Kidney (tissue), 14 donors: ENCODE data around the gene GALK2. TPM values are rescaled to one million over a fixed set of nuclear protein-coding genes. Genes with fewer than 3 reads are reported as not detected.

Experiments used
- DNase-seq, 5 donors: peaks; one replicate each; pipeline ENCODE4 v3.0.0-alpha.2; 2013 to 2020
- FAIRE-seq: peaks from 2 replicates; lab custom pipeline; 2012; peaks lifted over from hg19 to GRCh38; lab: Jason Lieb, UNC
- H3K27ac ChIP-seq, 2 donors: one replicate each; pipeline ENCODE4 v1.7.0; 2013; ENCODE audit warnings: low read depth in 2 of 2, low read length in 2 of 2, inconsistent platforms in 1 of 2
- H3K27me3 ChIP-seq: one replicate; pipeline ENCODE4 v1.7.1; 2013; ENCODE audit warnings: low read length, inconsistent platforms; ENCODE audit not compliant: control insufficient read depth, insufficient read depth
- H3K36me3 ChIP-seq, 3 donors: one replicate each; pipeline versions ENCODE4 v1.7.0 to v1.7.1; 2013; ENCODE audit warnings: low read length in 3 of 3, control low read depth in 1 of 3, inconsistent platforms in 1 of 3; ENCODE audit not compliant: insufficient read depth in 3 of 3, control insufficient read depth in 2 of 3
- H3K4me1 ChIP-seq, 3 donors: one replicate each; pipeline versions ENCODE4 v1.7.0 to v1.7.1; 2013; ENCODE audit warnings: low read length in 3 of 3, inconsistent platforms in 1 of 3, low read depth in 1 of 3; ENCODE audit not compliant: control insufficient read depth in 2 of 3, insufficient read depth in 2 of 3
- H3K4me3 ChIP-seq, 3 donors: one replicate each; pipeline versions ENCODE4 v1.7.0 to v1.8.1; 2013; ENCODE audit warnings: low read length in 3 of 3, control low read depth in 1 of 3, inconsistent platforms in 1 of 3
- H3K9ac ChIP-seq, 3 donors: one replicate each; pipeline versions ENCODE4 v1.7.0 to v1.7.1; 2013; ENCODE audit warnings: low read length in 3 of 3, control low read depth in 1 of 3, inconsistent platforms in 1 of 3
- H3K9me3 ChIP-seq, 3 donors: one replicate each; pipeline versions ENCODE4 v1.7.0 to v1.7.1; 2013; ENCODE audit warnings: low read length in 3 of 3, control low read depth in 1 of 3, inconsistent platforms in 1 of 3; ENCODE audit not compliant: control insufficient read depth in 2 of 3, insufficient read depth in 1 of 3
- intact Hi-C: fragments of 100-400 bp; cut with DNase I; formaldehyde crosslinking; loops from one replicate; pipeline ENCODE4 v1.11.1; 2022
- polyA plus RNA-seq: library from polyadenylated mRNA; stranded (reverse); fragments of 350-450 nt; fragmentation: Illumina TruSeq; extraction: RNeasy Lipid Tissue Mini Kit (QIAGEN cat#74804); gene quantifications from one replicate; pipeline ENCODE4 v1.2.3, GENCODE V29; 2014; ENCODE audit warnings: low read depth, low replicate concordance; ENCODE audit not compliant: insufficient read depth
- total RNA-seq: library from RNA; stranded (reverse); fragmentation: NEBNext Ultra II Directional; extraction: Animal tissue kit (Norgen Biotek cat#: 25700); gene quantifications from one replicate; pipeline ENCODE4 v1.2.1, GENCODE V29; 2021
- TF ChIP-seq, protein P1 (sequence below): IDR thresholded peaks from 3 replicates; pipeline ENCODE4 v1.5.1; 2012; ENCODE audit warnings: mild to moderate bottlenecking, moderate library complexity, borderline replicate concordance; ENCODE audit not compliant: insufficient read depth; ENCODE audit errors: extremely low read depth
- donor health status: control.
- donor health status: control.
- donor health status: control.
- donor health status: control.
- donor health status: control.
- donor health status: DM: yes; HTN: yes; CAD: no.
- donor health status: Normal renal cell carcinoma (clear cell type).

Gene GALK2
- total and polyA plus RNA-seq, 2 donors from 2014 or later: 36.4 to 40.6 TPM

DNA sequence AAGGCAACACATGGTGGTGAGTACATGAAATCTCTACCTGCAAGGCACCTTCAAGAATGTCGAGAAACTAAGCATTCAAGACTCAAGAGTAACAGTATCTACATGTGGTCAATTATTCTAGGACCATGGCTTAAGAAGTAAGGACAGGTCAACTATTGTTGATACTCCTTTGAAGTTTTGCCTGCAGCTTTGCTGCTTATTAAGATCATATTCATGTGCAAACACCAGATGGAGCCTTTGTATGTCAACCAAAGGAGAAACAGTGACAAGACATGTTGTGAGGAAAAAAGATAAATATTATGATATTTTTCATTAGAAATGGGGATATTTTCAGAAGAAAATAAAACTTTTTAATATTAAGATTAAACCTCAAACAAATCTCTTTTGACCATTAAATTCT lies 200.7 kb downstream of the GALK2 start:
- FAIRE-seq: no peak

DNA sequence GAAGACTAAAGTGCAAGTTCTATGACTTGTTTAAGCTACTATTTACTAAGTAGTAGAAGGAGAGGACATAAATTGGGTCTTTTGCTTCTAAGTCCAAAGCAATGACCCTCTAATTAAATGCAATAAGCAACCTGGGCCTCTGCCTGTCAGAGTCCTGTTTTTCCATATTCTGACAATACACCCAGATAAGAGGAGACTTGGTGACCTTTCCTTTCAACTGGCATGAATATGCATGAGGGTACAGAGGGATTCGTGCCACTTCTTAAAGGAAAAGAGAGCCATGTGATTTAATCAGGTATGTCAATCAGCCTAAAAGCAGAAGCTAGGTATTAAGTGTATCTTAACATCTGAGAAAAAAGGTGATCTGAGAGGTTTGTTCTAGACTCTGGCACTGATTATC lies 202.3 kb downstream of the GALK2 start:
- DNase-seq: no peak
- no peak overlapping the region for H3K9ac ChIP-seq
- H3K9me3 ChIP-seq: no peaks in the 10 kb centered on the region
- intact Hi-C loops: no loop called here
- H3K4me3 ChIP-seq: no peak overlapping the region
- TF ChIP-seq, protein P1, sequence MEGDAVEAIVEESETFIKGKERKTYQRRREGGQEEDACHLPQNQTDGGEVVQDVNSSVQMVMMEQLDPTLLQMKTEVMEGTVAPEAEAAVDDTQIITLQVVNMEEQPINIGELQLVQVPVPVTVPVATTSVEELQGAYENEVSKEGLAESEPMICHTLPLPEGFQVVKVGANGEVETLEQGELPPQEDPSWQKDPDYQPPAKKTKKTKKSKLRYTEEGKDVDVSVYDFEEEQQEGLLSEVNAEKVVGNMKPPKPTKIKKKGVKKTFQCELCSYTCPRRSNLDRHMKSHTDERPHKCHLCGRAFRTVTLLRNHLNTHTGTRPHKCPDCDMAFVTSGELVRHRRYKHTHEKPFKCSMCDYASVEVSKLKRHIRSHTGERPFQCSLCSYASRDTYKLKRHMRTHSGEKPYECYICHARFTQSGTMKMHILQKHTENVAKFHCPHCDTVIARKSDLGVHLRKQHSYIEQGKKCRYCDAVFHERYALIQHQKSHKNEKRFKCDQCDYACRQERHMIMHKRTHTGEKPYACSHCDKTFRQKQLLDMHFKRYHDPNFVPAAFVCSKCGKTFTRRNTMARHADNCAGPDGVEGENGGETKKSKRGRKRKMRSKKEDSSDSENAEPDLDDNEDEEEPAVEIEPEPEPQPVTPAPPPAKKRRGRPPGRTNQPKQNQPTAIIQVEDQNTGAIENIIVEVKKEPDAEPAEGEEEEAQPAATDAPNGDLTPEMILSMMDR: no peak
- H3K36me3 ChIP-seq: no peaks in the 10 kb centered on the region
- H3K4me1 ChIP-seq: no peaks in the 10 kb centered on the region
- H3K27ac ChIP-seq: no peak overlapping the region
- FAIRE-seq: no peak
- no peaks in the 10 kb centered on the region for H3K27me3 ChIP-seq

More for the DNA sequence above, 200.7 kb downstream of the GALK2 start:
- H3K9ac ChIP-seq: no peak overlapping the region
- H3K9me3 ChIP-seq: no peaks in the 10 kb centered on the region
- H3K27ac ChIP-seq: no peak overlapping the region
- no peak for DNase-seq
- no peaks in the 10 kb centered on the region for H3K27me3 ChIP-seq
- no peaks in the 10 kb centered on the region for H3K36me3 ChIP-seq
- intact Hi-C loops: no loop called here
- TF ChIP-seq, protein P1: no peak
- H3K4me3 ChIP-seq: no peak overlapping the region
- no peaks in the 10 kb centered on the region for H3K4me1 ChIP-seq

DNA sequence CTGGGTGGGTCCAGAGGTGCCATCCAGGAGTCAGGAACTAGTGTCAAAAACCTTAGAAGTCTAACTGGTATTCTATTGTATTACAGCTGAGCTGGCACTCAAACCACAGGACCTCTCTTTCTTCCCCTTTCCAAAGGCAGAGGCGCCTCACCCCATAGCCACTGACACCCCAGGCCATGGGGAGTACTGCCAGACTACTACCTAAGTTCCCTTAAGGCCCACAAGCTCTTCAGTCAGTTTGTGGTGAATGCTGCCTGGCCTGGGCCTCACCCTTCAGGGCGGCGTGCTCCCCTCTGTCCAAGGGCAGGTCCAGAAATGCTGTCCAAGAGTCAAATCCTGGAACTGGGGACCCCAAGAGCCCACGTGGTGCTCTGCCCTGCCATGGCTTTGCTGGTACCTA lies 209.9 kb downstream of the GALK2 start:
- TF ChIP-seq, protein P1: no peak
- no peak overlapping the region for H3K27ac ChIP-seq
- H3K36me3 ChIP-seq: no peaks in the 10 kb centered on the region
- no peak overlapping the region for H3K9ac ChIP-seq
- intact Hi-C loops: no loop called here
- no peak overlapping the region for H3K4me3 ChIP-seq
- H3K4me1 ChIP-seq: no peaks in the 10 kb centered on the region
- FAIRE-seq (no peak), DNase-seq (peak in 1 of 5 donors; percentile 22)
- H3K27me3 ChIP-seq: no peaks in the 10 kb centered on the region
- H3K9me3 ChIP-seq: no peaks in the 10 kb centered on the region

DNA sequence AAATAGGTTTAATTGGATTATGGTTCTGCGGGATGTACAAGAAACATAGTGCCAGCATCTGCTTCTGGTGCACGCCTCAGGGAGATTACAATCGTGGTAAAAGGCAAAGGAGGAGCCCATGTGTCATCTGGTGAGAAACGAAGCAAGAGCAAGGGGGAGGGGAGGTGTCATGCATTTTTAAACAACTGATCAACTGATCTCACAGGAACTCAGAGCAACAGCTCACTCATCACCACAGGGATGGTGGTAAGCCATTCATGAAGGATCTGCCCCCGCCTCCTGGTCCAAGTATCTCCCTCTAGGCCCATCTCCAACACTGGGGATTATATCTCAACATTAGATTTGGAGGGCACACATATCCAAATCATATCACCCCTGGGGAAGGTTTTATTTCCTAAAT lies 210.9 kb downstream of the GALK2 start:
- Histone ChIP-seq H3K27me3 (no peaks in the 10 kb centered on the region), H3K36me3 (no peaks in the 10 kb centered on the region), H3K9ac (no peak overlapping the region), H3K9me3 (no peaks in the 10 kb centered on the region), H3K27ac (no peak overlapping the region), H3K4me3 (no peak overlapping the region), H3K4me1 (no peaks in the 10 kb centered on the region)
- TF ChIP-seq, protein P1: no peak
- intact Hi-C loops: no loop called here
- DNase-seq: no peak
- no peak for FAIRE-seq
